Natural killer cell (primary cell): ENCODE data around the gene IREB2. TPM values are rescaled to one million over a fixed set of nuclear protein-coding genes. Genes with fewer than 3 reads are reported as not detected.

Source experiments
- ATAC-seq, 3 donors: fragments of 150-1000 bp in 2 of 3; fragments of 200-7000 bp in 1 of 3; cut with Tn5 transposase; 1 replicate in 1 of 3; 2 replicates in 2 of 3; pipeline ENCODE4 v1.10.0; 2021; ENCODE audit warnings: mild to moderate bottlenecking in 2 of 3, moderate library complexity in 2 of 3
- DNase-seq, 2 donors: peaks; one replicate each; pipeline versions ENCODE4 v3.0.0 to v3.0.0-alpha.2; 2013 to 2021; ENCODE audit warnings: mixed read lengths in 1 of 2
- H3K27ac ChIP-seq: one replicate; pipeline ENCODE4 v1.5.1; 2013; ENCODE audit warnings: mild to moderate bottlenecking, low read length
- H3K27me3 ChIP-seq: one replicate; pipeline ENCODE4 v1.6.1; 2013; ENCODE audit warnings: low read length; ENCODE audit not compliant: control insufficient read depth, insufficient read depth
- H3K36me3 ChIP-seq: one replicate; pipeline ENCODE4 v1.6.1; 2013; ENCODE audit warnings: low read length; ENCODE audit not compliant: control insufficient read depth, insufficient read depth
- H3K4me1 ChIP-seq: one replicate; pipeline ENCODE4 v1.6.1; 2013; ENCODE audit warnings: low read length; ENCODE audit not compliant: control insufficient read depth, insufficient read depth
- H3K4me3 ChIP-seq: one replicate; pipeline ENCODE4 v1.5.1; 2013; ENCODE audit warnings: low read length
- H3K9me3 ChIP-seq: one replicate; pipeline ENCODE4 v1.6.1; 2013; ENCODE audit warnings: low read length; ENCODE audit not compliant: control insufficient read depth, insufficient read depth
- H3K27ac Mint-ChIP-seq, 2 donors: one replicate each; pipeline ENCODE4 v1.8.0; 2022; ENCODE audit warnings: mild to moderate bottlenecking in 2 of 2, mixed read lengths in 2 of 2, moderate library complexity in 1 of 2
- H3K27me3 Mint-ChIP-seq, 2 donors: one replicate each; pipeline ENCODE4 v1.8.0; 2022; ENCODE audit warnings: low read depth in 2 of 2, mixed read lengths in 2 of 2
- H3K36me3 Mint-ChIP-seq: one replicate; pipeline ENCODE4 v1.8.0; 2022; ENCODE audit warnings: mixed read lengths
- H3K4me1 Mint-ChIP-seq, 2 donors: one replicate each; pipeline ENCODE4 v1.8.0; 2022; ENCODE audit warnings: mixed read lengths in 2 of 2
- H3K4me3 Mint-ChIP-seq: one replicate; pipeline ENCODE4 v1.8.0; 2022; ENCODE audit warnings: mild to moderate bottlenecking, moderate library complexity, mixed read lengths
- H3K9me3 Mint-ChIP-seq, 2 donors: one replicate each; pipeline ENCODE4 v1.8.0; 2022; ENCODE audit warnings: mixed read lengths in 2 of 2
- WGBS: methylation state at CpG from one replicate; pipeline ENCODE4 v1.1.7; 2013; ENCODE audit warnings: missing lambda C conversion rate; ENCODE audit not compliant: insufficient coverage; 5-methylcytosine and 5-hydroxymethylcytosine counted together
- intact Hi-C: fragments of 100-400 bp; cut with micrococcal nuclease; formaldehyde crosslinking; loops from one replicate; pipeline ENCODE4 v1.14.2; 2022
- total RNA-seq, 4 donors: library from RNA; stranded (reverse); fragments of 120-200 nt in 1 of 4; gene quantifications; one replicate each; pipeline versions ENCODE4 v1.2.3 to v1.2.4, GENCODE V29; 2013 to 2022
- TF ChIP-seq, protein P1 (sequence below): fragments of 200-600 bp; IDR thresholded peaks from one replicate; pipeline ENCODE4 v1.8.0; 2022; ENCODE audit warnings: antibody characterized with exemption

IREB2 gene, protein sequence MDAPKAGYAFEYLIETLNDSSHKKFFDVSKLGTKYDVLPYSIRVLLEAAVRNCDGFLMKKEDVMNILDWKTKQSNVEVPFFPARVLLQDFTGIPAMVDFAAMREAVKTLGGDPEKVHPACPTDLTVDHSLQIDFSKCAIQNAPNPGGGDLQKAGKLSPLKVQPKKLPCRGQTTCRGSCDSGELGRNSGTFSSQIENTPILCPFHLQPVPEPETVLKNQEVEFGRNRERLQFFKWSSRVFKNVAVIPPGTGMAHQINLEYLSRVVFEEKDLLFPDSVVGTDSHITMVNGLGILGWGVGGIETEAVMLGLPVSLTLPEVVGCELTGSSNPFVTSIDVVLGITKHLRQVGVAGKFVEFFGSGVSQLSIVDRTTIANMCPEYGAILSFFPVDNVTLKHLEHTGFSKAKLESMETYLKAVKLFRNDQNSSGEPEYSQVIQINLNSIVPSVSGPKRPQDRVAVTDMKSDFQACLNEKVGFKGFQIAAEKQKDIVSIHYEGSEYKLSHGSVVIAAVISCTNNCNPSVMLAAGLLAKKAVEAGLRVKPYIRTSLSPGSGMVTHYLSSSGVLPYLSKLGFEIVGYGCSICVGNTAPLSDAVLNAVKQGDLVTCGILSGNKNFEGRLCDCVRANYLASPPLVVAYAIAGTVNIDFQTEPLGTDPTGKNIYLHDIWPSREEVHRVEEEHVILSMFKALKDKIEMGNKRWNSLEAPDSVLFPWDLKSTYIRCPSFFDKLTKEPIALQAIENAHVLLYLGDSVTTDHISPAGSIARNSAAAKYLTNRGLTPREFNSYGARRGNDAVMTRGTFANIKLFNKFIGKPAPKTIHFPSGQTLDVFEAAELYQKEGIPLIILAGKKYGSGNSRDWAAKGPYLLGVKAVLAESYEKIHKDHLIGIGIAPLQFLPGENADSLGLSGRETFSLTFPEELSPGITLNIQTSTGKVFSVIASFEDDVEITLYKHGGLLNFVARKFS
- 100 to 1,000 TPM in 1 of 3 donors, 10 to 100 TPM in 2; 84.9 to 121 (median 99.0) TPM for total RNA-seq
- total RNA-seq (2013): 62.9 TPM

DNA sequence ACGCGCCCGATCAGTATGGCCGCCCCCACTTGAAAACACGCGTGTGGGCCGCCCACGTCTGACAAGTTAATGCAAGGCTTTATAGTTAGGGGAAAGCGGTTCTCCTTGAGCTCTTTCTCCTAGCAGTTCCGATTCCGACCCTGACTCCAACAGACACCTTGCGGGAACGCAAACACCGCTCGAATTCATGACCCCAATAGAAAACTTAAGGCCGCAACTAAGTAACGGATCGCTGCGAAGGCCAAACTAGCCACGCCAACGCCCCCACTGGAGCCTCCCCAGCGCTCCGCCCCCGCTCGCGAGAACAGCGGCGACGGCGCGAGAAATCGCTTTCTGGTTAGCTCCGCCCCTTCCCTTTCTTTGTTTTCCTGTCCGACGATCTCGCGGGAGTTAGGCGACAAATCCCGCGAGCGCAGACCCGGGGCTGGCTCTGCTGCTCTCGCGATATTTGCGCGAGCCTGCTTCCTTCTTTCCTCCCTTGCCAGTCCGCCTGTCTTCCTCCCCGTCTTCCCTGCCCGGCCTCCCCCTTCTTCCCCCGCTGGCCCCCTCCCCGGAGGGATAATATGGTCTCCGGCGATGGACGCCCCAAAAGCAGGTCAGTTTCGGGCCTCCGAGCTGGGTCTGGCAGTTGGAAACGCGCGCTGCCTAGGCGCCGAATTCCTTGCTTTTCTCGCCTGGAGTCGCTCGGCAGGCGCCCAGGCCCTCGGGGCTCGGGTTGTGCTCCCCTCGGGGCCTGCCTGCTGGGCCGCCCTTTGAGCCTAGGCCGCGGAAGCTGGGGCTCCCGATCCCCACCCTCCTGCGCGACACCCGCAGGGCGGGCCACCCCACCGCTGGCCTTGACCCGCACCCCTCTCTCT lies at the start of gene IREB2:
Gene IREB2, plus strand, starts transcription at position 455 of the 857 bp plus-strand sequence. Its CDS starts 122 bp downstream, at position 577.
- intact Hi-C loops: loop anchor here (1.0 to 2.0 kb wide), 3 partner anchors 21 to 139 kb away; partner anchors contain the start of genes PSMA4 and SKIC8
- Histone ChIP-seq H3K27ac (peak within 1 kb of the TSS; percentile 95), H3K36me3 (peaks cover 15% of the 10 kb centered on the region), H3K4me1 (peaks cover 17% of the 10 kb centered on the region), H3K27me3 (no peaks in the 10 kb centered on the region), H3K4me3 (peak within 1 kb of the TSS; percentile 95), H3K9me3 (no peaks in the 10 kb centered on the region)
- DNase-seq (peak; percentile 97 to 100), ATAC-seq (peak; percentile 91 to 96 (median 92))
- under 1% methylated on average over 78 of the region's 78 CpGs for WGBS
- H3K27ac Mint-ChIP-seq: peak within 1 kb of the TSS; percentile 83 to 85
- peaks cover 29 to 44% of the 10 kb centered on the region in 2 donors for H3K4me1 Mint-ChIP-seq
- TF ChIP-seq, protein P1, sequence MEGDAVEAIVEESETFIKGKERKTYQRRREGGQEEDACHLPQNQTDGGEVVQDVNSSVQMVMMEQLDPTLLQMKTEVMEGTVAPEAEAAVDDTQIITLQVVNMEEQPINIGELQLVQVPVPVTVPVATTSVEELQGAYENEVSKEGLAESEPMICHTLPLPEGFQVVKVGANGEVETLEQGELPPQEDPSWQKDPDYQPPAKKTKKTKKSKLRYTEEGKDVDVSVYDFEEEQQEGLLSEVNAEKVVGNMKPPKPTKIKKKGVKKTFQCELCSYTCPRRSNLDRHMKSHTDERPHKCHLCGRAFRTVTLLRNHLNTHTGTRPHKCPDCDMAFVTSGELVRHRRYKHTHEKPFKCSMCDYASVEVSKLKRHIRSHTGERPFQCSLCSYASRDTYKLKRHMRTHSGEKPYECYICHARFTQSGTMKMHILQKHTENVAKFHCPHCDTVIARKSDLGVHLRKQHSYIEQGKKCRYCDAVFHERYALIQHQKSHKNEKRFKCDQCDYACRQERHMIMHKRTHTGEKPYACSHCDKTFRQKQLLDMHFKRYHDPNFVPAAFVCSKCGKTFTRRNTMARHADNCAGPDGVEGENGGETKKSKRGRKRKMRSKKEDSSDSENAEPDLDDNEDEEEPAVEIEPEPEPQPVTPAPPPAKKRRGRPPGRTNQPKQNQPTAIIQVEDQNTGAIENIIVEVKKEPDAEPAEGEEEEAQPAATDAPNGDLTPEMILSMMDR: no peak
- no peaks in the 10 kb centered on the region for H3K9me3 Mint-ChIP-seq
- H3K36me3 Mint-ChIP-seq: peaks cover 7% of the 10 kb centered on the region
- H3K27me3 Mint-ChIP-seq: peaks cover 4 to 11% of the 10 kb centered on the region in 2 donors
- peak within 1 kb of the TSS; percentile 79 for H3K4me3 Mint-ChIP-seq

DNA sequence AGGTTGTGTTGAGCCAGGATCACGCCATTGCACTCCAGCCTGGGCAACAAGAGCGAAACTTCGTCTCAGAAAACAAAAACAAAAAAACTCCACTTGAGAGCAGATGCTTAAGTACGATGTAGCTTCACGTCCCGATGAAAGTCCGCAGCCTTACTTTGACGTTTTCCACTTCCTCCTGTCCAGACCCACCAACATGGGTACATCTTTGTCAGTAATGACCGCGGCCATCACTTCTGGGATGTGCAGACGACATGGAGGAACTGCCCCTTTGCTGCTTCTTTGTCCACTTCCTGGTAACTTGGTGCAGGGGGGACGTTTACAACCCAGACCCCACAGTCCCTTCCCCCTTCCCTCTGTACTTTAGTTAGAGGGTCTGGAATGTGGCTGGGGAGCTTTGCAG lies 49.2 kb upstream of the IREB2 start:
- 89% methylated on average over 11 of the region's 12 CpGs for WGBS
- TF ChIP-seq, protein P1: no peak
- no peaks in the 10 kb centered on the region for H3K36me3 ChIP-seq
- H3K9me3 ChIP-seq: no peaks in the 10 kb centered on the region
- no peak overlapping the region for H3K4me3 ChIP-seq
- no peak for DNase-seq
- H3K27me3 ChIP-seq: no peaks in the 10 kb centered on the region
- peaks cover 21 to 27% of the 10 kb centered on the region in 2 donors for H3K27me3 Mint-ChIP-seq
- H3K36me3 Mint-ChIP-seq: no peaks in the 10 kb centered on the region
- no peak overlapping the region for H3K27ac ChIP-seq
- no peak overlapping the region for H3K4me3 Mint-ChIP-seq
- no peaks in the 10 kb centered on the region for H3K9me3 Mint-ChIP-seq
- intact Hi-C loops: no loop called here
- ATAC-seq: no peak
- no peak overlapping the region for H3K27ac Mint-ChIP-seq
- H3K4me1 Mint-ChIP-seq: no peaks in the 10 kb centered on the region
- H3K4me1 ChIP-seq: no peaks in the 10 kb centered on the region

DNA sequence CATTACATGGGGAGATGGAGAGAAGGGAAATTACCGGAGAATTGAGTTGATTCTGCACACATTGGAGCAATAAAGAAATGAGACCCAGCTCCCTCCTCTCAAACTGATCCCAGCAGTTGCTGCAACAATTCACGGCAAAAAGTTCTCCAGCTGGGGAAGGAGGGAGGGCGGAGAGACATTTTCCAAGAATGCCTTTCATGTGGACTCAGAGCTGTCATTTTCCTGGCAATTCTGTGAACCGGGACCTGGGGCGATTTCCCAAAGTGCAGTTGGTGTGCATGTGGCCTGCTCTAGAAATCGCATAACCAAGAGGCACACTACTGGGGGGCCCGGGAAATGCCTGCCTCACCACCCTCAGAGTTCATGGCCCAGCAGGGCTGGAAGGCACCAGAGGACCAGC lies 48.7 kb upstream of the IREB2 start:
- Mint-ChIP-seq H3K27ac (no peak overlapping the region), H3K36me3 (no peaks in the 10 kb centered on the region), H3K4me3 (no peak overlapping the region), H3K9me3 (no peaks in the 10 kb centered on the region), H3K4me1 (no peaks in the 10 kb centered on the region), H3K27me3 (peaks cover 21 to 28% of the 10 kb centered on the region in 2 donors)
- WGBS: 90% methylated on average over 7 of the region's 7 CpGs
- Histone ChIP-seq H3K36me3 (no peaks in the 10 kb centered on the region), H3K27me3 (no peaks in the 10 kb centered on the region), H3K4me3 (no peak overlapping the region), H3K4me1 (no peaks in the 10 kb centered on the region), H3K9me3 (no peaks in the 10 kb centered on the region), H3K27ac (no peak overlapping the region)
- intact Hi-C loops: no loop called here
- DNase-seq (no peak), ATAC-seq (no peak)
- TF ChIP-seq, protein P1: no peak
